Neuronal stem cell (in vitro differentiated cells): ENCODE results near the gene MICALL2.

Source experiments
- DNase-seq: peaks from one replicate; pipeline ENCODE4 v3.0.0-alpha.2; 2013; ENCODE audit warnings: low spot score
- H2AFZ ChIP-seq: one replicate; pipeline ENCODE4 v1.6.1; 2013; ENCODE audit warnings: mild to moderate bottlenecking, low read length, inconsistent platforms
- H2AK5ac ChIP-seq: 2 replicates; pipeline ENCODE4 v1.6.1; 2013; ENCODE audit warnings: low read depth, mild to moderate bottlenecking, inconsistent platforms, low read length, moderate library complexity, mixed read lengths
- H2BK120ac ChIP-seq: 2 replicates; pipeline ENCODE4 v1.6.1; 2013; ENCODE audit warnings: low read depth, mild to moderate bottlenecking, inconsistent platforms, low read length, moderate library complexity, mixed read lengths
- H2BK12ac ChIP-seq: one replicate; pipeline ENCODE4 v1.6.1; 2013; ENCODE audit warnings: low read length, inconsistent platforms
- H2BK15ac ChIP-seq: 2 replicates; pipeline ENCODE4 v1.6.1; 2013; ENCODE audit warnings: mild to moderate bottlenecking, low read length, inconsistent platforms, mixed read lengths
- H2BK5ac ChIP-seq: one replicate; pipeline ENCODE4 v1.6.1; 2013; ENCODE audit warnings: inconsistent platforms, mild to moderate bottlenecking, low read length, moderate library complexity
- H3K14ac ChIP-seq: one replicate; pipeline ENCODE4 v1.6.1; 2013; ENCODE audit warnings: low read length, inconsistent platforms
- H3K18ac ChIP-seq: 2 replicates; pipeline ENCODE4 v1.6.1; 2013; ENCODE audit warnings: low read length, inconsistent platforms
- H3K23ac ChIP-seq: 2 replicates; pipeline ENCODE4 v1.6.1; 2013; ENCODE audit warnings: low read depth, mild to moderate bottlenecking, mixed read lengths, low read length, inconsistent platforms; ENCODE audit not compliant: poor library complexity
- H3K27ac ChIP-seq: replicated peaks from 3 replicates; pipeline ENCODE4 v1.5.1; 2013; ENCODE audit warnings: low read length, inconsistent platforms
- H3K27me3 ChIP-seq, 3 experiments: 2 replicates each; pipeline ENCODE4 v1.6.1; 2013; ENCODE audit warnings: low read length in 3 of 3, mild to moderate bottlenecking in 2 of 3, inconsistent platforms in 1 of 3, low read depth in 1 of 3, mixed read lengths in 1 of 3, moderate library complexity in 1 of 3; ENCODE audit not compliant: control insufficient read depth in 3 of 3, insufficient read depth in 3 of 3
- H3K36me3 ChIP-seq, 2 donors: replicated peaks in 1 of 2; 2 replicates each; pipeline ENCODE4 v1.6.1; 2013; ENCODE audit warnings: low read length in 2 of 2; ENCODE audit not compliant: control insufficient read depth in 2 of 2, insufficient read depth in 2 of 2
- H3K4ac ChIP-seq: 2 replicates; pipeline ENCODE4 v1.6.1; 2013; ENCODE audit warnings: inconsistent platforms, mild to moderate bottlenecking, low read length, moderate library complexity
- H3K4me1 ChIP-seq, 2 donors: 1 replicate in 1 of 2; 2 replicates in 1 of 2; pipeline ENCODE4 v1.6.1; 2013; ENCODE audit warnings: low read length in 2 of 2, low read depth in 1 of 2; ENCODE audit not compliant: control insufficient read depth in 2 of 2, insufficient read depth in 1 of 2
- H3K4me2 ChIP-seq: one replicate; pipeline ENCODE4 v1.6.1; 2013; ENCODE audit warnings: mild to moderate bottlenecking, low read length, inconsistent platforms; ENCODE audit not compliant: insufficient read depth, poor library complexity, severe bottlenecking
- H3K4me3 ChIP-seq, 2 donors: 2 replicates each; pipeline ENCODE4 v1.5.1; 2013; ENCODE audit warnings: low read length in 2 of 2, mild to moderate bottlenecking in 2 of 2, inconsistent platforms in 1 of 2, moderate library complexity in 1 of 2
- H3K79me1 ChIP-seq: one replicate; pipeline ENCODE4 v1.6.1; 2013; ENCODE audit warnings: low read depth, mild to moderate bottlenecking, inconsistent platforms, low read length, moderate library complexity
- H3K9ac ChIP-seq: one replicate; pipeline ENCODE4 v1.6.1; 2013; ENCODE audit warnings: mild to moderate bottlenecking, low read depth, low read length, inconsistent platforms; ENCODE audit not compliant: poor library complexity
- H3K9me3 ChIP-seq, 2 donors: replicated peaks in 1 of 2; 2 replicates each; pipeline versions ENCODE3 to v1.6.1; 2013; ENCODE audit warnings: low read length in 2 of 2, mild to moderate bottlenecking in 2 of 2, inconsistent platforms in 1 of 2, low read depth in 1 of 2, mixed read lengths in 1 of 2, moderate library complexity in 1 of 2; ENCODE audit not compliant: control insufficient read depth in 2 of 2, insufficient read depth in 1 of 2
- H4K8ac ChIP-seq: one replicate; pipeline ENCODE4 v1.6.1; 2013; ENCODE audit warnings: low read depth, mild to moderate bottlenecking, inconsistent platforms, low read length, moderate library complexity
- H4K91ac ChIP-seq: one replicate; pipeline ENCODE4 v1.6.1; 2013; ENCODE audit warnings: low read length, low read depth, mild to moderate bottlenecking, inconsistent platforms; ENCODE audit not compliant: poor library complexity
- WGBS, 2 donors: extraction: QIAGEN DNeasy Blood & Tissue Kit; methylation state at CpG; one replicate each; pipeline ENCODE4 v1.1.7; 2013; ENCODE audit warnings: missing lambda C conversion rate in 2 of 2, mixed read lengths in 1 of 2; ENCODE audit not compliant: insufficient read length in 2 of 2, insufficient replicate concordance in 1 of 2; ENCODE audit errors: extremely low coverage in 2 of 2; 5-methylcytosine and 5-hydroxymethylcytosine counted together

MICALL2 gene

DNA sequence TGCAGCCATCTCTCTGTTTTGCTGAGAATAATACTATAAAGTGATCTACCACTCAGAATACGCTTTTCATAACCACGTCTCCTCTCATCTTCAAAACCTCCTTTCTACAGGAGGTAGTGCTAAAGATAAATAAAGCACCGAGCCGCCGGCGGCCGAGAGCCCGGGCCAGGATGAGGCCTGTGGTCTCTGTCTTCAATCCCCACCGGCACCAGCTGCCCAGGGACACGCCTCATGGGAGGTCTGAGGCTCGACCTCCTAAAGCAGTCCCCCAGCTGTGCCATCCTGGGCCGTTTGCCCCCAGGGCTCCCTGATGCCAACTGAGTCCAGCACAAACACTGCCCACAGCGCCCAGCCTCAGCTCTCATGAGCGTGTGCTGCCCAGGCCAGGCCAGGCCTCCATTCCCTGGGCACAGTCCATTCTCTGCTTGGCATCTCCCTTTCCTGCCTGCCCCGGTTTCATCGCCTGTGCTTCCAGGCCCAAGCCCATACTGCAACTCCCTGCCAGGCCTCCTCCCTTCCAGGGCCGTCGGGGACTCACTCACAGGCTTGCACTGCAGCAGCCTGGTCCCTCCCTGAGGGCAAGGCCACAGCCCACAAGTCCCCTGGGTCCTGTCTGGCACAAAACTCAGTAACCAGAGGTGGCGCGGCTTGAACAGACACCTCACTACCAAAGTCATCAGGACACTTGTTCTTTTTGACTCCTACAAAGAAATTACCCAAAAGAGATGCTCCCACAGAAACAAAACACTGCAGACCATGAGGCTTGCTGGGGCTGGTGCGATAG, 42.4 kb upstream of the MICALL2 start:
- Histone ChIP-seq H3K4me3 (peak overlapping the region; percentile 52 to 96), H4K8ac (no peak overlapping the region), H3K23ac (peak overlapping the region; percentile 44), H3K9me3 (no peaks in the 10 kb centered on the region), H2BK120ac (no peak overlapping the region), H3K14ac (no peak overlapping the region), H4K91ac (no peak overlapping the region), H3K27ac (no peak overlapping the region), H3K79me1 (peaks cover 18% of the 10 kb centered on the region), H3K27me3 (no peaks in the 10 kb centered on the region), H3K36me3 (peaks cover 35 to 62% of the 10 kb centered on the region in 2 donors), H2AK5ac (no peak overlapping the region), H3K9ac (peak overlapping the region; percentile 2), H2BK12ac (no peak overlapping the region), H3K4ac (no peak overlapping the region), H3K18ac (no peak overlapping the region), H3K4me1 (peaks cover 5 to 12% of the 10 kb centered on the region in 2 donors), H3K4me2 (no peak overlapping the region), H2BK5ac (no peak overlapping the region), H2AFZ (no peak overlapping the region), H2BK15ac (no peak overlapping the region)
- no peak for DNase-seq
- WGBS, 2 donors, result no CpG with 5 or more reads among the region's 21 CpGs

DNA sequence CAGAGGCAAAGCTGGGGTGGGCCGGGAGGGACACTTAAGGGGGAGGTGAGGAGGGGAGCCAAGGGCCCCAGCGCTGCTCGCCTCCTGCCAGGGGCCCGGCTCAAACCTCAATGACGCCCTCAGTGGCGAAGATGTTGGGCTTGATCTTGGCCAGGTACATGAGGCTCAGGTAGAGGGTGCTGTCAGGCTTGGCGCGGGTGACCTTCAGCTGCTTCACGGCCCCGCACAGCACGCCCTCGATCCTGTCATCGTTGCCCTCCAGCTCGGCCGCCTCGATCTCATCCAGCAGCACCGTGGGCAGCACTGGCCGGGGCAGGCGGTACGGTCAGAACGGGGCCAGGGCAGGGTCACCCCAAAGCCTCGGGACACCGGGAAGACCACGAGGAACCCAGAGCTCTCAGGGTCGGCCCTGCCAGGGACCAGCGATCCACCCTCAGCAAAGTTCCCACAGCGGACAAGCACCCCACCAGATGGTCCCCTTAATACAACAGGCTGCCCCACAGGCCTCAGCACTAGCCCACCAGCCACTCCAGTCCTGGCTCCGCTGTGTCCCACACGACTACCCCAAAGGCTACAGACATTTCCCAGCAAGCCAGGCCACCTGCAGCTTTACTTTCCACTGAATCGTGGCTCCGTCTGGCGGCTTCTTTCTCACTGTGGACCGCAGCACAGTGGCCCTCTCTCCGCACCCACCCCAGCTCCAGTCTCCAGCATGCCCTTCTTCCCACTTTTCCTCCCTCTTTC, 41.0 kb upstream of the MICALL2 start:
- peak overlapping the region; percentile 43 for H3K23ac ChIP-seq
- peak overlapping the region; percentile 60 for H3K9ac ChIP-seq
- no peaks in the 10 kb centered on the region for H3K27me3 ChIP-seq
- DNase-seq, result no peak
- no peak overlapping the region for H3K18ac ChIP-seq
- H2AFZ ChIP-seq, result no peak overlapping the region
- no peak overlapping the region for H3K4me2 ChIP-seq
- H4K91ac ChIP-seq, result no peak overlapping the region
- no peak overlapping the region for H2BK15ac ChIP-seq
- no peak overlapping the region for H3K4ac ChIP-seq
- H3K36me3 ChIP-seq, result peaks cover 44 to 74% of the 10 kb centered on the region in 2 donors
- peaks cover 18% of the 10 kb centered on the region for H3K79me1 ChIP-seq
- H4K8ac ChIP-seq, result no peak overlapping the region
- peaks cover 5 to 6% of the 10 kb centered on the region in 2 donors for H3K4me1 ChIP-seq
- no CpG with 5 or more reads among the region's 34 CpGs for WGBS, 2 donors
- no peak overlapping the region for H3K27ac ChIP-seq
- no peak overlapping the region for H3K4me3 ChIP-seq
- H3K9me3 ChIP-seq, result no peaks in the 10 kb centered on the region
- H2BK12ac ChIP-seq, result no peak overlapping the region
- H2BK5ac ChIP-seq, result no peak overlapping the region
- no peak overlapping the region for H3K14ac ChIP-seq
- no peak overlapping the region for H2AK5ac ChIP-seq
- no peak overlapping the region for H2BK120ac ChIP-seq

DNA sequence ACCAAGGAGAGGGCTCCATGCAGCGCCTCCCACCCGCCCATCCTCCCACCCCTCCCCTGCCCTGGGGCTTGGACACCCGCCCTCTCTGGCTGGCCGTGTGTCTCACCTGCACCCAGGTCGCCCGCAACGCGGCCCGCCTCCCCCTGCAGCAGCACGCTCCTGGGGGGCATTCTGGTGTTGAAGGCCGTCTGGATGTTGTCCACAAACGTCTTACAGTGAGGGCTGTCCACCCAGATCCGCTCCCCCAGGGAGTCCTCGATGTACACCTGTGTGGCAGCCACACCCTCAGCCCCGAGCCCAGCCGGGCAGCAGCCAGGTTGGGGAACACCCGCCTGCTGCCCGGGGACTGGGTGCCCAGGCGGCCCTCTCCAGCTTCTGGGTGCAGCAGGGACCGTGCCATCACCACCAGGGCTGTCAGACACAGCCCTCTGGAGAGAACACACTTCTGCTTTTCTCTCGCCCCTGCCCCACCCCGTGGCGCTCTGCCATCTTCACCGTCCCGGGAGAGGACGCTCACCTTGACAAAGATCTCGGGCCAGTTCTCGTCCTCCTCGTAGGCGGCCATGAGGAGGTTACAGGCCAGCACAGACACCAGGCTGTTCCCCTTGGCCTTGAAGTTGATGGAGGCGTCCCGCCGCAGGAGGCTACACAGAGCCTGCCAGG, 40.2 kb upstream of the MICALL2 start:
- no peak for DNase-seq
- Histone ChIP-seq H2BK15ac (no peak overlapping the region), H3K4me1 (peaks cover 5 to 6% of the 10 kb centered on the region in 2 donors), H3K27me3 (no peaks in the 10 kb centered on the region), H2BK12ac (no peak overlapping the region), H2BK120ac (no peak overlapping the region), H3K14ac (no peak overlapping the region), H3K36me3 (peaks cover 45 to 80% of the 10 kb centered on the region in 2 donors), H2AK5ac (no peak overlapping the region), H2BK5ac (no peak overlapping the region), H2AFZ (no peak overlapping the region), H3K4me2 (no peak overlapping the region), H3K23ac (no peak overlapping the region), H4K8ac (no peak overlapping the region), H4K91ac (no peak overlapping the region), H3K27ac (no peak overlapping the region), H3K18ac (no peak overlapping the region), H3K4me3 (no peak overlapping the region), H3K79me1 (peaks cover 18% of the 10 kb centered on the region), H3K9ac (no peak overlapping the region), H3K4ac (no peak overlapping the region), H3K9me3 (no peaks in the 10 kb centered on the region)
- WGBS, 2 donors, result no CpG with 5 or more reads among the region's 33 CpGs
